Urinary bladder (tissue), 4 donors: ENCODE data around the gene CAMSAP1. TPM values are rescaled to one million over a fixed set of nuclear protein-coding genes. Genes with fewer than 3 reads are reported as not detected.

Source experiments
- DNase-seq: peaks from one replicate; pipeline ENCODE4 v3.0.0-alpha.2; 2015; ENCODE audit errors: extremely low spot score
- H3K27ac ChIP-seq: one replicate; pipeline ENCODE4 v1.5.1; 2013; ENCODE audit warnings: low read depth, mild to moderate bottlenecking, moderate library complexity
- H3K36me3 ChIP-seq: one replicate; pipeline ENCODE4 v1.6.1; 2013; ENCODE audit warnings: mild to moderate bottlenecking, moderate library complexity; ENCODE audit not compliant: insufficient read depth
- H3K4me1 ChIP-seq: one replicate; pipeline ENCODE4 v1.6.1; 2013; ENCODE audit warnings: mild to moderate bottlenecking, moderate library complexity; ENCODE audit not compliant: insufficient read depth
- H3K4me3 ChIP-seq: one replicate; pipeline ENCODE4 v1.5.1; 2013; ENCODE audit warnings: low read depth, low read length
- WGBS: extraction: QIAGEN DNeasy Blood & Tissue Kit; methylation state at CpG from one replicate; pipeline ENCODE4 v1.1.7; 2013; 5-methylcytosine and 5-hydroxymethylcytosine counted together
- polyA plus RNA-seq: library from polyadenylated mRNA; stranded (reverse); fragments of 200-250 nt; gene quantifications from one replicate; pipeline ENCODE4 v1.2.3, GENCODE V29; 2013
- total RNA-seq: library from RNA; depleted of rRNA; stranded (reverse); fragments of >200 nt; gene quantifications from one replicate; pipeline ENCODE4 v1.2.3, GENCODE V29; 2014
- donor health status: healthy with polysubstance abuse.
- donor health status: healthy.

CAMSAP1 gene
- total and polyA plus RNA-seq, 2 donors: 14.9 to 27.9 TPM

DNA sequence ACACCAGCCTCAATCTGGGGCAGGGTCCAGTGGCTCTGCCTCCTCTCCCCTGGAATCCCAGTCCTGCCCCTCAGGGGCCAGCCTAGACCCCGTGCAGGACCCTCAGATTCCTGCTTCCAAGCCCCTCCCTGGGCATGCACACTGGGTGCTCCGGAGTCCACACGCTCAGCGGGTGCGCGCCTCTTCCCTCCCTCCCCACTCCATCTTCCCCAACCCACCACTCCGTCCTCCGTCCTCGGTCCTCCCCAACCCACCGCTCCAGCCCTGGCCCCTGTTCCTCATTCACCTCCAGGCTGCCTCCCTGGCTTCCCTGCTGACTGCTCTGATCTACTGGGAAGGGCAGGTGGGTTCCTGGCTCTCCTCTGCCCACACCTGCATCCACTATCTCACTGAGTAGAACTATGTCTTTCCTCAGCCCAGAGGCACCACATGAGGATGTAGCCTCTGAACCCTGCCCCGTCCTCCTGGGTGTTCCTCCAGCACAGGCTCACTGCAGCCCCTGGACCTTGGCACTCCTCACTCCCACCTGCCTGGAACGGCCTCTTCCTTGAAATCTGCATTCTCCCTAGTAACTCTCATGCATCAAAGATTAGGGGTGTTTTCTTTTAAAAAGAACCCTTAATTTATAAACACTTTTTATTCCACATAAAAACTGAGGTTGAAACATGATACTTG, 92.8 kb downstream of the CAMSAP1 start:
- 96% methylated on average over 12 of the region's 12 CpGs for WGBS
- H3K27ac ChIP-seq: no peak overlapping the region
- H3K36me3 ChIP-seq: peaks cover 16% of the 10 kb centered on the region
- H3K4me3 ChIP-seq: no peak overlapping the region
- no peaks in the 10 kb centered on the region for H3K4me1 ChIP-seq
- no peak for DNase-seq

DNA sequence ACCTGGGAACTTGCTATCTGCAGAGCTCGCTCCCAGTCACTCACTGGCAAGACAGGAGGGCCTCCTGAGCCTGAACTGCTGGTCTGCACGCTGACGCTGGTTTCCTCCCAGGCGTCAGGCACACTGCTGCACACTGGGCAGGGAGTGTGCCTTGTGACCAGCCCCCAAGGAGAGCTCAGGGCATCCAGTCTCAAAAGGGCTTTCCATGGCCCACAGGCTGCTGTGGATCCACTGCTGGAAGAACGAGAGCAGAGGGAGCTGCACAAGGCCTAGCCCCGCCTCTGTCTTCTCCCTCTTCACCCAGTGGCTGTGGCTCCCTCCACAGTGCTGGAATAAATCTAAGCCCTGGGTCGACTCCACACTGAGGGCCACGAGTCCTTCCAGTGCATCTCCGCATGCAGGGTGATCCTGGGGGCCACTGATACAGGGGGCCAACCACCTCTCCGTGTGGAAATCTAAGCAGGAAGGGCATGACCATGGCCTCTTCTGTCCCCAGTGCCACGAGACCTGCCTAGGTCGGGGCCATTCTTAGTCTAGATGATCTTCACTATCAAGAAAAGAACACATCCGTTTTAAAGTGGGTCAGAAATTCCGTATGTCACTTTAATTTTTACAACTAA, 93.6 kb downstream of the CAMSAP1 start:
- Histone ChIP-seq H3K4me1 (no peaks in the 10 kb centered on the region), H3K36me3 (peaks cover 15% of the 10 kb centered on the region), H3K4me3 (no peak overlapping the region), H3K27ac (no peak overlapping the region)
- DNase-seq: no peak
- 88% methylated on average over 14 of the region's 14 CpGs for WGBS

DNA sequence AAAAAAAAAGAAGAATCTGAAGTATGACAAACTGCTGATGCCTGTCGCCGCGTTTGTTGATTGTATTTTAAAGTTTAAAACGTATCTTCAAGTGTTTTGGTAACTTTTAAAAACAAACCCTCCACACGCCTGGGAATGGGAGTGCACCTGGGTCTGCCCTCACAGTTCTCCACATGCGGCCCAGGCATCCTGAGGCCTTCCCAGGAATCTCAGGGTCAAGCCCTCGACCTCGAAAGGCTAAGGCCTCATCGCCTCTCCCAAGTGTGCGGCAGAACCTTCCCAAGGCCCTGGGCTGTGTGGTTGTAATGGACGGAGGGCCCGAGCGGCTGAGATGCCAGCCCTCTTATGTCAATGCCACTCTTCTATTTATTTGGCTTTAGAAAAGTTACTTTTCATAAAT, 94.4 kb downstream of the CAMSAP1 start:
- no peak for DNase-seq
- H3K4me3 ChIP-seq: no peak overlapping the region
- H3K4me1 ChIP-seq: no peaks in the 10 kb centered on the region
- H3K27ac ChIP-seq: no peak overlapping the region
- WGBS: 94% methylated on average over 13 of the region's 13 CpGs
- peaks cover 14% of the 10 kb centered on the region for H3K36me3 ChIP-seq

DNA sequence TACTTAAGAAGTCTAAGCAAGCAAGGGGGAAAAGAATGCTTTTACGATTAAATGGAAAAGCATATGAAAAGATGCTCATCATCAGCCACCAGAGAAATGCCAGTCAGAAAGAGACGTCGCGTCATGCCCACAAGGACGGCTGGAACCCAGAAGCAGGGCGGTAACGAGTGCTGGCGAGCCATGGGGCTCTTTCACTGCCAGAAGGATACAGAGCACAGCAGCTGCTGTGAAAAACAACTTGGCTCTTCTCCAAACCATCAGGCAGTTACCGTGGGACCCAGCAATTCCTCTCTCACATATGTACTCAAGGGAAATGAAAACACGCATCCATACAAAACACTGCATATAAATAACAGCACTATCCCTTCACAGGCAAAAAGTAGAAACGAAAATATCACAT, 95.5 kb downstream of the CAMSAP1 start:
- no peak for DNase-seq
- WGBS: 78% methylated on average over 11 of the region's 11 CpGs
- H3K36me3 ChIP-seq: peaks cover 12% of the 10 kb centered on the region

DNA sequence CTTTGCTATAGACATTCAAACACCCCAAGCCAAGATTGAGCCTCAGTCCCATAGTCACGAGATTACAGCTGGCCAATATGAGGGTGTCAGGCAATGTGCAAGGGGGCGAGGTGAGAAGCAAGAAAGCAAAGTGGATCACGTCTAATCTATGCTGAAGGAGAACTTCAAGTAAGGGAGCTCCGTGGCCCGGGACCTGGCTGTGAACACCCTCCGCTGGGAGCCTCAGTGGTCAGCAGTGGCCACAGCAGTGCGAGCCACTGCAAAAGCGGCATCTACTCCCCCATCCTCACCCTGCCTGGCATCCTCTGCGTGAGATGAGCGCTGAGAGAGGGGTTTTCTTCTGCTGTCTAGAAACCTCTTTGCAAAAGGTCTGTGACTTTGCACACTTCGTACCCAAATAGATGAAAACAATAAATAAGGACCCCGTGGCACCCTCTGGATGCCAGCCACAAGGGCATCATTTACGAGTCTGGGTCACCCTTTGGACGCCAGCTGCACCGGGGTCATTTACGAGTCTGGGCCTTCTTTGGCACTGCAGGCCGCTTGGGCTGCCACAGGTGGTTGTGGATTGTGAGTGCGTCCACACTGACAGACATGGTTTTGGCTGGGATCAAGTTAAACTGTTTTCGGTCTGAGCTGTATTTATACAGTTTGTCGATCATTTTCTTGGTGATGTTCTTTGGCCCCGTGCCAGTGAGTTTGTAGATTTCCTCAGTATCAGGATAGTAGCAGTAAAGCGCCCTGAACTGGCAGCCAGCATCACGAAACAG, 96.4 kb downstream of the CAMSAP1 start:
- no peak for DNase-seq
- Histone ChIP-seq H3K27ac (no peak overlapping the region), H3K4me3 (no peak overlapping the region), H3K36me3 (peaks cover 12% of the 10 kb centered on the region), H3K4me1 (no peaks in the 10 kb centered on the region)
- WGBS: 95% methylated on average over 23 of the region's 23 CpGs

More for the DNA sequence above, 95.5 kb downstream of the CAMSAP1 start:
- Histone ChIP-seq H3K4me3 (no peak overlapping the region), H3K4me1 (no peaks in the 10 kb centered on the region), H3K27ac (no peak overlapping the region)

DNA sequence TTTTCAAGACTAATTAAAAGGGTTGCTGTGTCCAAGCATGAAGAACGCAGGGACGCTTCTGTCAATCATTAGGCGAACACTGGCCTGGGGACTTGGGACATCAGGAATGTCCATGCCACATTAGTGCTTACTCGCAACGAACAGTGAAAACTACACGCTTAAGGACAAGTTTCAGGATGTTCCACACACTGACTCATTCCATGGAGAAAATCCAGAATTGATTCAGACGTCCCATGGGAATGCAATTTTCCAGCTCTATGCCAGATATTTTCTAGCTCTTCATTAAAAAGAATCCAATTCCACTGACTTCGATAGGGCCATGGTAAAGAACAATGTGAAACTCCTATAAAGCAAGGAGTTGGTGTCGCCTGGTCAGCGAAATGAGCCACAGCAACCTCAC, 98.2 kb downstream of the CAMSAP1 start:
- Histone ChIP-seq H3K4me1 (no peaks in the 10 kb centered on the region), H3K27ac (no peak overlapping the region), H3K4me3 (no peak overlapping the region), H3K36me3 (peaks cover 5% of the 10 kb centered on the region)
- 81% methylated on average over 10 of the region's 10 CpGs for WGBS
- no peak for DNase-seq

DNA sequence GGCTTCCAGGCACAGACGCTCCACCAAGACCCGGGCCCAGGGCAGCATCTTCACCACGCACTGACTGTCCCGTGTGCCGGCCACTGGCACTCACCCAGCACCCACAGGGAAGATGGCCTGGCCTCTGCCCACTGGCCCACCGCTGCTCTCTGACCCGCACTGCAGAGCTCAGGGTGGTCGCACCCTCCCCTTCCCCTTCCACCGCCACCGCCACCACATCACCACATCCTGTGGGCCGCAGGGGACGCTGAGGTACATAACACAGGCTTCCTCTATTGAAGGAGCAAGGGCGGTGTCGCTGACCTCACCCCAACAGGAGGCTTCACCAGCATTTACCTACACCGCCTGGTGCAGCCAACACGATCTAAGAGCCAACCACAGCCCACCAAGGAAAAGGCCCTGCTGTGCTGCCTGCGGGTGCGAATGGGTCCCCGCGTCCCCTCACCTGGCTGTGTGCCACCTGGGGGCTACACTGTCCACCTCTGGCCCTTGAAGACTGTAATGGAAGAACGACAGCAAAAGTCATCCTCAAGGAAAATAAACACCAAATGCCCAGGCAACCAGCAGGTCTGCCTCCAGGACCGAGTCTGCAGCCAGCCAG, 101.8 kb downstream of the CAMSAP1 start:
- no peak for DNase-seq
- no peaks in the 10 kb centered on the region for H3K4me1 ChIP-seq
- H3K4me3 ChIP-seq: no peak overlapping the region
- 89% methylated on average over 22 of the region's 22 CpGs for WGBS
- H3K36me3 ChIP-seq: no peaks in the 10 kb centered on the region
- no peak overlapping the region for H3K27ac ChIP-seq

DNA sequence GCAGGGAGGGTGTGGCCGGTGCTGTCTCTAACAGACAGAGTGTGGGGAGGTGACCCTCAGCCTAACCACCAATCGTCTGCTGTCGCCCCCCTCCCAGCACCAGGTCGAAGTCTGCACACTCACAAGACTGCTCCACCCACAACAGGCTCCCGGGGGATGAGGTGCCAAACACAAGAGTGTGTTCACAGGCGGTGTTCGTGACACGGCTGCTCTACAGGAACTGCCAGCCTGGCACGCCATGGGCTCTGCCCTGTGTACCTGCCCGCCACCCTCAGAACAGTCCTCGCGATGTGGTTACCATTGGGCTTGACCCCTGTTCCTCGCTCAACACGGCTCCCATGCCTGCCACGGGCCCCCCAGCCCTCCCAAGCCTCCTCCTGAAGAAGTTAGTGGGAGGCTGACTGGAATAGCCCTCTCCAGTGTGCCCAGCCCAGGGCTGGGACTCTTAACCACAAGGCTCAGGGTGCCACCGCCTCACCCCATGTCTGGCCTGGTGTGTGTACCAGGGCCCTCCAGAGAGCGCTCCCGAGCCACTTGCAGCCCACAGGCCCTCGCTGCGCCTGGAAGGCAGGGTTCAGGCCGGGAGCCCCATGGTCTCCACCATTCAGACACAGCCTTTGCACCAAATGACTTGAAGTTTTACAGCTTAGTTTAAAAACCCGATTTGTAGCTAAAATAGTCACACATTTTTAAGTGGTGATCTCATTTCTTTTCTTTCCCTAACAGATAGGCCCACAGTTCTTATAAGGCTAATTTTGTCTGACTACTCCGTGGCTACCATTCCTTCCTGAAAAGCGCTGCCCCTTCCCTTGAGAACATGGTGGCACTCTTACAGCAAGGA, 102.5 kb downstream of the CAMSAP1 start:
- Histone ChIP-seq H3K36me3 (no peaks in the 10 kb centered on the region), H3K4me1 (no peaks in the 10 kb centered on the region), H3K27ac (no peak overlapping the region), H3K4me3 (no peak overlapping the region)
- no peak for DNase-seq
- 83% methylated on average over 24 of the region's 24 CpGs for WGBS

DNA sequence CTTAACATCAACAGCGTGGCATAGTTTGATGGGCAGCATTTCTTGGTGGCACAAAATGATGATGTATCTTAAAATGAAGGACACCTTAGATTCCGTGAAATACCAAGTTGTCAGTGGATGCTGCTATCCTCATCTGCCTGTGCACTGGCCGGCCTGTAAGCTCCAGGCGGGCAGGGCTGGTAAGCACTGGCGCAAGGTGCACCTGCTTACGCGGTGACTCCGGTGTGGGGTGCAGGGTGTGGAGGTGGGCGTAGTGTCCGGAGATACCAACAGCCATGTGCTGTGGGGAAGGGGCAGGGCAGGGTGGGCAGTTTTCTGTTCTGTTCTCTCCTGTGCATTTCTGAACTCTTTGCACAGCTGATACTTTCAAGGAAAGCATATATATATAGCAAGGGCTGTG, 103.9 kb downstream of the CAMSAP1 start:
- 93% methylated on average over 10 of the region's 10 CpGs for WGBS
- H3K4me1 ChIP-seq: no peaks in the 10 kb centered on the region
- H3K4me3 ChIP-seq: no peak overlapping the region
- no peak overlapping the region for H3K27ac ChIP-seq
- no peak for DNase-seq
- H3K36me3 ChIP-seq: no peaks in the 10 kb centered on the region

DNA sequence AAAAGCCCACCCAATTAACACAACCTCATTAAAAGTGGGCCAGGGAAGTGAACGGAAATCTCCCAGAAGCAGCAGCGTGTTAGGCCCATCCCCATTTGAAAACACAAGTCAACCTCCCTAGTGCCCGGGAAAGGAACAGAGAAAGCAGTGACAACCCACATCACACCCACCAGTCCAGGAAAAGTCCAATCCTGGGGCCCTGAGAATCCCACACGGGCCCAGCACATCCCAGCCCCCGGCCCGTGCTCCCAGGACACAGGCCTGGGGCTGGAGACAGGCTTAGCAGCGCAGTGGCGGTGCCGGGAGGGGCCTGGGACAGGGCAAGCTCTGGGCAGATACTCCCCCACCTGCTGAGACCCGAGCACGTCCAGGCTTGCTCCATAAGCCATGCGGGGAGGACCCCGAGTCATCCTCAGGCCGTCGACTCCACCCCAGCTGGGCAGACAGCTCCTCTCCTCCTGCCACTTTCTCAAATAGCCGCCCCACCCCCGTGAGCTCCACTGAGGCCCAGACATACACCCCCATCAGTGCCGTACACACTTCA, 104.4 kb downstream of the CAMSAP1 start:
- Histone ChIP-seq H3K4me1 (no peaks in the 10 kb centered on the region), H3K36me3 (no peaks in the 10 kb centered on the region), H3K27ac (no peak overlapping the region), H3K4me3 (no peak overlapping the region)
- no peak for DNase-seq
- 61% methylated on average over 18 of the region's 18 CpGs for WGBS

DNA sequence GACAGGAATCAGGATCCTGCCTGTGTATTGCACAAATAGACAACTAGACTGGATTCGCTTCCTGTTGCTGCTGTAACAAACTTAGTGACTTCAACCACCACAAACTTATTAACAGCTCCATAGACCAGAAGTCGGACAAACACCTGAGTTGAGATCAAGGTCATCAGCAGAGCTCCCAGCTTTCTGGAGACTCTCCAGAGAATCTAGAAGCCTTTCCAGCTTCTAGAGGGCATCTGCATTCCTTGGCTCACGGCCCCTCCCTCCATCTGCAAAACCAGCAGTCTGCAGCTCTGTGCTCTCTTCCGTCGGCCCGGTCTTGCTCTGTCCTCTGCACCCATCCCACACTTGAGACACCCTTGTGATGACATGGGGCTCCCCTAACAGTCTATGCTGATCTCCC, 106.3 kb downstream of the CAMSAP1 start:
- no peaks in the 10 kb centered on the region for H3K4me1 ChIP-seq
- DNase-seq: no peak
- 94% methylated on average over 6 of the region's 6 CpGs for WGBS
- no peak overlapping the region for H3K27ac ChIP-seq
- no peaks in the 10 kb centered on the region for H3K36me3 ChIP-seq
- H3K4me3 ChIP-seq: no peak overlapping the region

DNA sequence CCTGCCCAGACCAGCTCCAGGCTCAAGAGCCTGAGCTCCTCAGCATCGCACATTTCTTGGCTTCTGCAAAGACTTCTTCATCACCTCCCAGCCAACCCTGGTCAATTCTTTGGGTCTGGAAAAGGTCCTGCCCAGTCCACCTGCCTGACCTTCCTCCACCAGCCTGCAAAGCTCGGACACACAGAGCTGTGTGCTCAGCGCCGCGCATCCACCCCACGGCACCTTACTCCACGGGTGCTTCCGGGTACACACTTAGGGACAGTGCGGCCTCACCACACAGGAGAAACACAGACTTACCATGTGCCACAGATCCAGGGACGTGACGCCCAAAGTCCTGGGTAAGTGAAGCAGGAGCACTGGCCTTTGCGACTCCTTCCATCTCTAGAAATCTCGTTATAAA, 108.1 kb downstream of the CAMSAP1 start:
- 94% methylated on average over 13 of the region's 13 CpGs for WGBS
- Histone ChIP-seq H3K4me1 (no peaks in the 10 kb centered on the region), H3K27ac (no peak overlapping the region), H3K36me3 (no peaks in the 10 kb centered on the region), H3K4me3 (no peak overlapping the region)
- DNase-seq: no peak

DNA sequence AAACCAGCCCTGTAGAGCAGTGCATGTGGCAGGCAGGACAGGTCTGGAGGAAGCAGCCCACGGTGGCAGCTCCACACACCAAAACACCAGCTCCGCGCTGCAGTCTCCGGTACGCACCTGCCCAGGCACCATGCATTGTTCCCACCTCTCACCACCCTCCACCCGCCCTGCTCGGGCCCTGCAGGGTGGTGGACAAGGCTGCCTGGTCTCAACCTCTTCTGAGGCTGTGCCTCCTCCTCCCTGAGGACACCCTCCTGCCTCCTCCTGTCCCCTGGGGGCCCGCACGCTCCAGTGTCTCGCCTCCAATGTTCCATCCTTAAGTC, 109.1 kb downstream of the CAMSAP1 start:
- no peaks in the 10 kb centered on the region for H3K36me3 ChIP-seq
- no peaks in the 10 kb centered on the region for H3K4me1 ChIP-seq
- no peak overlapping the region for H3K4me3 ChIP-seq
- DNase-seq: no peak
- no peak overlapping the region for H3K27ac ChIP-seq
- WGBS: 82% methylated on average over 10 of the region's 10 CpGs
